OCI-LY7 (cell line): ENCODE results near the gene ANKS1A. TPM values are rescaled to one million over a fixed set of nuclear protein-coding genes. Genes with fewer than 3 reads are reported as not detected.
A peak's percentile ranks its signal among the peaks of the same experiment; 100 is the strongest.

Source experiments
- BruUV-seq: library from RNA; stranded (reverse); fragments of 400-500 nt; replicated peaks from 2 replicates; lab custom pipeline; 2021; lab: Mats Ljungman, UMichigan
- CTCF ChIA-PET: fragments of 300-600 bp; sonication (Branson Sonifier 250); formaldehyde crosslinking; loops from one replicate; lab custom pipeline; 2022; ENCODE audit warnings: antibody characterized with exemption; ENCODE audit not compliant: unreplicated experiment; lab: Charles Lee
- POLR2A ChIA-PET: fragments of 300-600 bp; sonication (Branson Sonifier 250); formaldehyde crosslinking; loops from one replicate; lab custom pipeline; 2022; ENCODE audit warnings: antibody characterized with exemption; lab: Charles Lee
- DNase-seq: peaks from one replicate; pipeline ENCODE4 v3.0.0-alpha.2; 2015; ENCODE audit warnings: low spot score
- H2AFZ ChIP-seq: fragments of 200-600 bp; sonication (generic), shearing (Covaris generic); 2 replicates; pipeline ENCODE4 v1.6.1; 2014; ENCODE audit warnings: mild to moderate bottlenecking, antibody characterized with exemption, low read length, moderate library complexity
- H3K27ac ChIP-seq: fragments of 200-600 bp; sonication (generic); 2 replicates; pipeline ENCODE4 v1.5.1; 2014; ENCODE audit warnings: mixed run types, low read depth, mild to moderate bottlenecking, moderate library complexity, low read length, inconsistent platforms; ENCODE audit not compliant: poor library complexity, severe bottlenecking
- H3K36me3 ChIP-seq: fragments of 200-600 bp; sonication (generic); 2 replicates; pipeline ENCODE4 v1.6.1; 2014; ENCODE audit warnings: mild to moderate bottlenecking, antibody characterized with exemption, low read length, moderate library complexity, mixed read lengths; ENCODE audit not compliant: insufficient read depth
- H3K4me1 ChIP-seq: fragments of 200-600 bp; sonication (generic); 2 replicates; pipeline ENCODE4 v1.5.1; 2014; ENCODE audit warnings: mild to moderate bottlenecking, low read length; ENCODE audit not compliant: insufficient read depth, poor library complexity, severe bottlenecking
- H3K4me2 ChIP-seq: fragments of 200-600 bp; sonication (generic); 2 replicates; pipeline ENCODE4 v1.6.1; 2014; ENCODE audit warnings: mild to moderate bottlenecking, low read length
- H3K4me3 ChIP-seq: fragments of 200-600 bp; sonication (generic); 2 replicates; pipeline ENCODE4 v1.5.1; 2014; ENCODE audit warnings: mild to moderate bottlenecking, low read depth, low read length; ENCODE audit not compliant: poor library complexity, severe bottlenecking
- H3K79me2 ChIP-seq: fragments of 200-600 bp; sonication (generic); 2 replicates; pipeline ENCODE4 v1.6.1; 2016; ENCODE audit warnings: low read depth, mild to moderate bottlenecking, low read length, moderate library complexity, mixed read lengths; ENCODE audit not compliant: insufficient read depth
- H3K9me2 ChIP-seq: fragments of 200-600 bp; sonication (generic); 2 replicates; pipeline ENCODE4 v1.6.1; 2016; ENCODE audit warnings: mild to moderate bottlenecking, low read length, mixed read lengths; ENCODE audit not compliant: insufficient read depth
- H3K9me3 ChIP-seq: fragments of 200-600 bp; sonication (generic); 2 replicates; pipeline ENCODE4 v1.6.1; 2014; ENCODE audit warnings: mild to moderate bottlenecking, mixed run types, low read length, mixed read lengths
- H4K20me1 ChIP-seq: fragments of 200-600 bp; sonication (generic); 2 replicates; pipeline ENCODE4 v1.6.1; 2014; ENCODE audit warnings: mild to moderate bottlenecking, antibody characterized with exemption, low read length, moderate library complexity, mixed read lengths; ENCODE audit not compliant: insufficient read depth
- CTCF ChIP-seq: fragments of 200-600 bp; sonication (generic); conservative IDR thresholded peaks from 2 replicates; pipeline ENCODE4 v1.5.1; 2014; ENCODE audit warnings: mild to moderate bottlenecking, antibody characterized with exemption, low read length, moderate library complexity, mixed read lengths
- EZH2phosphoT487 ChIP-seq: fragments of 200-600 bp; sonication (generic); IDR thresholded peaks from 2 replicates; pipeline ENCODE4 v1.6.1; 2018; ENCODE audit warnings: low read depth, borderline replicate concordance, mild to moderate bottlenecking, mixed run types, antibody characterized with exemption, low read length, moderate library complexity, mixed read lengths
- intact Hi-C: fragments of 100-400 bp; cut with micrococcal nuclease; formaldehyde crosslinking; loops from one replicate; pipeline ENCODE4 v1.10.0; 2022; ENCODE audit not compliant: unreplicated experiment
- total RNA-seq, 2 experiments: library from RNA; depleted of rRNA in 1 of 2; stranded (reverse); fragments of >200 nt in 1 of 2; shearing (Covaris generic) in 1 of 2; gene quantifications; 2 replicates each; pipeline ENCODE4 v1.2.3, GENCODE V29; 2014 to 2022

Gene ANKS1A
- total RNA-seq, 2 experiments from 2014 or later, result 7.8 to 13.8 TPM

- H3K4me2 ChIP-seq, result no peak overlapping the region
- H4K20me1 ChIP-seq, result no peaks in the 10 kb centered on the region
- H3K4me1 ChIP-seq, result no peaks in the 10 kb centered on the region
- no peak overlapping the region for H3K27ac ChIP-seq
- TF ChIP-seq CTCF, result no peak
- no peak for TF ChIP-seq EZH2phosphoT487
- H3K9me2 ChIP-seq, result no peaks in the 10 kb centered on the region
- H3K79me2 ChIP-seq, result no peaks in the 10 kb centered on the region
- H2AFZ ChIP-seq, result no peak overlapping the region
- no peaks in the 10 kb centered on the region for H3K9me3 ChIP-seq
- ChIA-PET CTCF (no interaction called here), POLR2A (no interaction called here)
- no peak overlapping the region for H3K4me3 ChIP-seq
- BruUV-seq, result no TSS peak
- intact Hi-C loops, result no loop called here
- H3K36me3 ChIP-seq, result peaks cover 11% of the 10 kb centered on the region
- DNase-seq, result no peak
Observed at GRCh38 chr6:34967461-34967860, 78.4 kb downstream of the ANKS1A start.

GRCh38 chr6:34969662-34970265 is 80.7 kb downstream of the ANKS1A start:
- no peak overlapping the region for H3K4me3 ChIP-seq
- no peak overlapping the region for H3K4me2 ChIP-seq
- no peak overlapping the region for H2AFZ ChIP-seq
- CTCF ChIA-PET, result no interaction called here
- BruUV-seq, result no TSS peak
- H3K79me2 ChIP-seq, result no peaks in the 10 kb centered on the region
- no peak for DNase-seq
- H3K36me3 ChIP-seq, result peaks cover 11% of the 10 kb centered on the region
- H3K27ac ChIP-seq, result no peak overlapping the region
- TF ChIP-seq CTCF (no peak), EZH2phosphoT487 (no peak)
- H3K4me1 ChIP-seq, result no peaks in the 10 kb centered on the region
- H3K9me2 ChIP-seq, result no peaks in the 10 kb centered on the region
- POLR2A ChIA-PET, result interaction anchor here (0.6 to 0.7 kb wide), 3 partner anchors 97 to 1092 kb away, joined by 3 read pairs; no protein-coding TSS in a partner anchor
- H4K20me1 ChIP-seq, result no peaks in the 10 kb centered on the region
- no peaks in the 10 kb centered on the region for H3K9me3 ChIP-seq
- intact Hi-C loops, result no loop called here

GRCh38 chr6:34970488-34970887 is 81.4 kb downstream of the ANKS1A start:
- intact Hi-C loops, result no loop called here
- BruUV-seq, result TSS peak; percentile 43
- Histone ChIP-seq H3K4me3 (no peak overlapping the region), H3K36me3 (peaks cover 11% of the 10 kb centered on the region), H3K9me2 (no peaks in the 10 kb centered on the region), H3K9me3 (no peaks in the 10 kb centered on the region), H3K27ac (no peak overlapping the region), H3K4me2 (no peak overlapping the region), H3K4me1 (no peaks in the 10 kb centered on the region), H4K20me1 (no peaks in the 10 kb centered on the region), H2AFZ (no peak overlapping the region), H3K79me2 (no peaks in the 10 kb centered on the region)
- ChIA-PET CTCF (no interaction called here), POLR2A (no interaction called here)
- no peak for DNase-seq
- TF ChIP-seq EZH2phosphoT487, result no peak
- TF ChIP-seq CTCF, result no peak
